Right lobe of liver (tissue), 6 donors: ENCODE measurements around the gene COX7A2L. TPM values are rescaled to one million over a fixed set of nuclear protein-coding genes. Genes with fewer than 3 reads are reported as not detected.
A peak's percentile ranks its signal among the peaks of the same experiment; 100 is the strongest.

Source experiments
- ATAC-seq, 4 donors: fragments of 200-7000 bp; cut with Tn5 transposase; one replicate each; pipeline ENCODE4 v1.9.1; 2020; ENCODE audit warnings: mild to moderate bottlenecking in 4 of 4, moderate library complexity in 4 of 4
- DNase-seq, 3 donors: peaks; one replicate each; pipeline ENCODE4 v3.0.0-alpha.2; 2020
- H3K27ac ChIP-seq, 3 donors: fragments of 200-600 bp; one replicate each; pipeline ENCODE4 v1.8.0; 2022
- H3K27me3 ChIP-seq, 2 donors: fragments of 200-600 bp; one replicate each; pipeline ENCODE4 v1.8.0; 2022
- H3K36me3 ChIP-seq, 4 donors: fragments of 200-600 bp; sonication (generic) in 1 of 4; one replicate each; pipeline versions ENCODE4 v1.5.1 to v1.8.0; 2017 to 2022; ENCODE audit warnings: control low read depth in 1 of 4
- H3K4me1 ChIP-seq, 4 donors: fragments of 200-600 bp; sonication (generic) in 1 of 4; one replicate each; pipeline versions ENCODE4 v1.5.1 to v1.8.0; 2017 to 2022; ENCODE audit warnings: control low read depth in 1 of 4
- H3K4me3 ChIP-seq, 3 donors: fragments of 200-600 bp; one replicate each; pipeline ENCODE4 v1.8.0; 2022
- H3K9me3 ChIP-seq, 4 donors: fragments of 200-600 bp; sonication (generic) in 1 of 4; one replicate each; pipeline versions ENCODE4 v1.5.1 to v1.8.0; 2017 to 2022; ENCODE audit warnings: control low read depth in 1 of 4
- POLR2A ChIP-seq: fragments of 450-650 bp; IDR thresholded peaks from one replicate; pipeline ENCODE4 v1.6.1; 2017; ENCODE audit warnings: antibody characterized with exemption, mild to moderate bottlenecking
- WGBS: methylation state at CpG from one replicate; pipeline ENCODE4 v1.1.6; 2018; ENCODE audit warnings: low coverage, low lambda C conversion rate; ENCODE audit not compliant: insufficient coverage; ENCODE audit errors: missing lambda C conversion rate; 5-methylcytosine and 5-hydroxymethylcytosine counted together
- intact Hi-C, 2 donors: fragments of 100-400 bp; cut with DNase I; formaldehyde crosslinking; loops; one replicate each; pipeline versions ENCODE4 v1.11.2 to v1.14.1; 2022
- total RNA-seq, 6 experiments: library from RNA; depleted of rRNA in 2 of 6; stranded (reverse); fragments of >200 nt in 2 of 6; fragmentation: NEBNext Ultra II Directional in 3 of 6; extraction: Animal tissue kit (Norgen Biotek cat#: 25700) in 3 of 6; gene quantifications; one replicate each; pipeline versions ENCODE4 v1.1.0 to v1.2.4, GENCODE V29; 2016 to 2023
- TF ChIP-seq, protein P1 (sequence below), 4 donors: fragments of 200-600 bp in 3 of 4; fragments of 450-650 bp in 1 of 4; IDR thresholded peaks; one replicate each; pipeline versions ENCODE4 v1.5.1 to v1.8.0; 2016 to 2022; ENCODE audit warnings: antibody characterized with exemption in 4 of 4, mild to moderate bottlenecking in 2 of 4
- donor health status: DM: no; HTN: yes; CAD: no.
- donor health status: DM: no; HTN: no; CAD: no.
- donor health status: DM: no; HTN: no; CAD: no.
- donor health status: DM: no; HTN: yes; CAD: no.
- donor health status: DM: no; HTN: yes; CAD: no.

COX7A2L gene
- total RNA-seq, 6 experiments from 2014 or later = 37.5 to 97.0 (median 57.6) TPM

DNA sequence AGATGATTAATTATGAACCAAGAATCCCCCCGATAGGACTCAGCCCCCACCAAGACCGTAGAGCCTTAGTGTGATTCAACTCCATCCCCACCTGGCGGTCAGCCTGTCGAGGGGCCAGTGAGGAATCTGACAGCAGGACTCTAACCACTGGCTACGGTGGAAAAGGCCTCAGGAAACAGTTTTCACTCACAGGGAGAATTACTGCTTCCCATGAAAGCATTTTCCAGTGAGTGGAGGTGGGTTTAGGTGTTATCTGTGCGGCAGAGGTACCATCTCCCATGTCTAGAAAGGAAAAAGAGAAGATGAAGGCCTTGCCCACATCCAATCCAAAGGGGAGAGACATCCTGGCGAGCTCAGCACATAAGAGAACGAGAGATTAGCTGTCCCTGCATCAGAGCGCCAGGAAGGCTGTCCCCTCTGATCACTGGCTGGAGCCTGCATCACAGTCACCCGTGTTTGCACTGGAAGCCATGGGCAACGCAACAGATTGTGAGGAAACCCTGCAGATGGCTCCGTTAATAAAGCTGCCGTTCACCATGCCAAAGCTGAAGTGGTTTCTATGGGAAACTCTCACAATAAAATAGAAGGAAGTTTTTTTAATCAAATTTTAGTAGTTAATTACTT is 22.3 kb downstream of the COX7A2L start:
- Histone ChIP-seq H3K4me1 (peaks cover 0 to 15% (median 2%) of the 10 kb centered on the region in 4 donors), H3K4me3 (no peak overlapping the region), H3K36me3 (peaks cover 0 to 5% (median 0%) of the 10 kb centered on the region in 4 donors), H3K9me3 (no peaks in the 10 kb centered on the region), H3K27ac (no peak overlapping the region), H3K27me3 (no peaks in the 10 kb centered on the region)
- TF ChIP-seq POLR2A = no peak
- TF ChIP-seq, protein P1, sequence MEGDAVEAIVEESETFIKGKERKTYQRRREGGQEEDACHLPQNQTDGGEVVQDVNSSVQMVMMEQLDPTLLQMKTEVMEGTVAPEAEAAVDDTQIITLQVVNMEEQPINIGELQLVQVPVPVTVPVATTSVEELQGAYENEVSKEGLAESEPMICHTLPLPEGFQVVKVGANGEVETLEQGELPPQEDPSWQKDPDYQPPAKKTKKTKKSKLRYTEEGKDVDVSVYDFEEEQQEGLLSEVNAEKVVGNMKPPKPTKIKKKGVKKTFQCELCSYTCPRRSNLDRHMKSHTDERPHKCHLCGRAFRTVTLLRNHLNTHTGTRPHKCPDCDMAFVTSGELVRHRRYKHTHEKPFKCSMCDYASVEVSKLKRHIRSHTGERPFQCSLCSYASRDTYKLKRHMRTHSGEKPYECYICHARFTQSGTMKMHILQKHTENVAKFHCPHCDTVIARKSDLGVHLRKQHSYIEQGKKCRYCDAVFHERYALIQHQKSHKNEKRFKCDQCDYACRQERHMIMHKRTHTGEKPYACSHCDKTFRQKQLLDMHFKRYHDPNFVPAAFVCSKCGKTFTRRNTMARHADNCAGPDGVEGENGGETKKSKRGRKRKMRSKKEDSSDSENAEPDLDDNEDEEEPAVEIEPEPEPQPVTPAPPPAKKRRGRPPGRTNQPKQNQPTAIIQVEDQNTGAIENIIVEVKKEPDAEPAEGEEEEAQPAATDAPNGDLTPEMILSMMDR (IDR thresholded peaks at IDR 0.05) = no peak
- intact Hi-C loops = loop anchor here in 1 of 2 donors (10.0 kb wide), 1 partner anchor 244 kb away; no protein-coding TSS in a partner anchor
- DNase-seq (no peak), ATAC-seq (no peak)
- 91% methylated on average over 6 of the region's 13 CpGs for whole genome bisulfite sequencing

DNA sequence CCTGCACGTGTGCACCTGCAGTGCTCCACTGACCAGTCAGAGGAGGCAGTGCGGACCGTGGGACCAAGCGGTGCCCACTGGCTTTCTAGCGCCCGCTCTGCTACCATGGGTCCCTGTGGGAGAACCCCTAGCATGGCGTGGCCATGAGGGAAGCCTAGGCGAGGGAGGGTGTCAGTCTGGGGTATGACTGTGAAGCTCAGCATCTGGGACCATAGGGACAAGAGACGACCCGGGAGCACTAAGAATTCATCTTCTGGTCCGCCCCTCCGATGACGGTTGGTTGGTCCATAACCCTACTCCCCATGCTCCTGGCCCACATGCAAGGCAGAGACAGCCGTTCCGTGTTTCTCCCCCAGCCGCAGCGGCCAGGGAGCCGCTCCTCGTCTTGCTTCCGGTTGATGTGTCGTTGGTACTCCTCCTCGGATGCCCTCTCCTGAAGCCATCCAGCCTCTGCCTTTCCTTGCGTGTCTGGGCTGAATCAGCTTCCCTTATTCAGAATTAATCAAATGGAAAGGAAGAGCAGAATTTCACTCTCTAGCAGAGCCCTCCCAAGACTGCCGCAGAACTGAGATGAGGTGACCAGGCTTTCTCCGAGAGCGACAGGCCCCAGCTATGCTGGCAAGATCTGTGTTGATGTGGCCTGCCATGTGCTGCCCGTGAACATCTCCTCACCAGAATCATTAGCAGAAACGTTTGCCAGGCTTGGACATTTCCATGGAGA is 23.0 kb downstream of the COX7A2L start:
- H3K4me1 ChIP-seq = peaks cover 0 to 12% (median 2%) of the 10 kb centered on the region in 4 donors
- 99% methylated on average over 17 of the region's 28 CpGs for WGBS
- no peaks in the 10 kb centered on the region for H3K9me3 ChIP-seq
- no peaks in the 10 kb centered on the region for H3K27me3 ChIP-seq
- intact Hi-C loops = loop anchor here in 1 of 2 donors (10.0 kb wide), 1 partner anchor 243 kb away; no protein-coding TSS in a partner anchor
- H3K27ac ChIP-seq = no peak overlapping the region
- DNase-seq (no peak), ATAC-seq (no peak)
- H3K36me3 ChIP-seq = peaks cover 0 to 11% (median 0%) of the 10 kb centered on the region in 4 donors
- H3K4me3 ChIP-seq = no peak overlapping the region
- TF ChIP-seq, protein P1 (IDR thresholded peaks at IDR 0.05) = no peak
- no peak for TF ChIP-seq POLR2A

DNA sequence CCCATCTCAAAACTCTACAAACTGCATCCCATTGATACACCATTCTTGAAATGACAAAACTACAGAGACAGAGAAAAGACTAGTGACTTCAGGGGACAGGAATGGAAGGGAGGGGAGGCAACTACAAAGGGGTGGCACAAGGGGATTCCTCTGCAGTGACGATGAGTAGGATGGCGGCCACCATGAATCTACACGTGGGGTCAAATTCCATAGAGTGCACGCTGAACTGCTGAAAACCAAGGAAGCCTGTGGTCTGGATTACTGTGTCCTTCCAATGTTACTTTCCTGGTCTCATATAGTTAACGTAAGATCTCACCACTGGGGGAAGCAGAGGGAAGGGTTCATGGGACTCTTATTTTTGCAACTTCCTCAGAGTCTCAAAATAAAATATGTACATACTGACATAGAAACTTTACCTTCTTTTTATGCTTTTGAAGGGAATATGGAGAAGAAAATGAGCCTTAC is 23.6 kb downstream of the COX7A2L start:
- Histone ChIP-seq H3K4me3 (no peak overlapping the region), H3K9me3 (no peaks in the 10 kb centered on the region), H3K36me3 (peaks cover 0 to 17% (median 0%) of the 10 kb centered on the region in 4 donors), H3K27ac (no peak overlapping the region), H3K27me3 (no peaks in the 10 kb centered on the region), H3K4me1 (peaks cover 0 to 6% (median 0%) of the 10 kb centered on the region in 4 donors)
- ATAC-seq (no peak), DNase-seq (no peak)
- no peak for TF ChIP-seq POLR2A
- TF ChIP-seq, protein P1 (IDR thresholded peaks at IDR 0.05) = no peak
- intact Hi-C loops = loop anchor here in 1 of 2 donors (10.0 kb wide), 1 partner anchor 243 kb away; no protein-coding TSS in a partner anchor
- 95% methylated on average over 5 of the region's 5 CpGs for WGBS

DNA sequence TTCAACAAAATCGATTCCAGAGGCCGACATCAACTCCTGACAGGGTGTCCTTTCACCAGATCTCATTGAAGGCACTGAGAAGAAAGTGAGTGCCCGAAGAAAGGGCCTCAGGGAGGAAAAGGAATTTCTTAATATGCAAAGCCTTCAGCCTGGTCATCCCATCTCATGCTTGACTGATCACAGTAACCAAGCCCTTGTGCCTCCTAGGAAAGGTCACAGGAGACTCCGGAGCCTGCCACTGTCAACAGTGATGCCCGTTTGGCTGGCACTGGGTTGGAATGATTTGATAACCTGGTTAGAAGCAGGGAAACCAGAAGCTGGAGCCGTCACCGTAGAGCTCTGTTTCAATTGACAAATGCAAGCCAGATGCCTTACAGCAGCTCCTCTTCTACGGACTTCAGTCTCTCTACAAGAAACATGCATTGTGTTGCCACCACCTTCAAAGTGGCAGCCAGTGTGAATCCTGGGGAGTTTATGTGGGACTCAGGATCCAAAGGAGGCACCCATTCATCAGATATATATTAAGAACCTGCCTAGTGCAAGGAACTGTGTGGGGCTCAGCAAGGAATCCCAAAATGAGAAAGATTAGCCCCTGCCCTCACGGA is 24.6 kb downstream of the COX7A2L start:
- no peaks in the 10 kb centered on the region for H3K27me3 ChIP-seq
- ATAC-seq (peak in 1 of 4 donors; percentile 40), DNase-seq (no peak)
- peaks cover 0 to 25% (median 6%) of the 10 kb centered on the region in 4 donors for H3K36me3 ChIP-seq
- intact Hi-C loops = loop anchor here in 1 of 2 donors (10.0 kb wide), 1 partner anchor 242 kb away; no protein-coding TSS in a partner anchor
- H3K27ac ChIP-seq = no peak overlapping the region
- H3K4me3 ChIP-seq = no peak overlapping the region
- WGBS = 75% methylated on average over 7 of the region's 9 CpGs
- TF ChIP-seq, protein P1 (IDR thresholded peaks at IDR 0.05) = no peak
- no peak for TF ChIP-seq POLR2A
- no peaks in the 10 kb centered on the region for H3K9me3 ChIP-seq
- no peaks in the 10 kb centered on the region for H3K4me1 ChIP-seq
